DND-41 (cell line): ENCODE data around the gene HMCN2.

Experiments used
- EZH2 ChIP-seq: IDR thresholded peaks from 3 replicates; pipeline ENCODE4 v1.6.1; 2012; ENCODE audit warnings: borderline replicate concordance, low read depth, mild to moderate bottlenecking, moderate library complexity, low read length, inconsistent platforms; ENCODE audit not compliant: severe bottlenecking
- TF ChIP-seq, protein P1 (sequence below): IDR thresholded peaks from 2 replicates; pipeline ENCODE4 v1.5.1; 2012; ENCODE audit warnings: borderline replicate concordance, low read length, moderate library complexity, mild to moderate bottlenecking; ENCODE audit not compliant: poor library complexity, severe bottlenecking; ENCODE audit errors: extremely low read depth

DNA sequence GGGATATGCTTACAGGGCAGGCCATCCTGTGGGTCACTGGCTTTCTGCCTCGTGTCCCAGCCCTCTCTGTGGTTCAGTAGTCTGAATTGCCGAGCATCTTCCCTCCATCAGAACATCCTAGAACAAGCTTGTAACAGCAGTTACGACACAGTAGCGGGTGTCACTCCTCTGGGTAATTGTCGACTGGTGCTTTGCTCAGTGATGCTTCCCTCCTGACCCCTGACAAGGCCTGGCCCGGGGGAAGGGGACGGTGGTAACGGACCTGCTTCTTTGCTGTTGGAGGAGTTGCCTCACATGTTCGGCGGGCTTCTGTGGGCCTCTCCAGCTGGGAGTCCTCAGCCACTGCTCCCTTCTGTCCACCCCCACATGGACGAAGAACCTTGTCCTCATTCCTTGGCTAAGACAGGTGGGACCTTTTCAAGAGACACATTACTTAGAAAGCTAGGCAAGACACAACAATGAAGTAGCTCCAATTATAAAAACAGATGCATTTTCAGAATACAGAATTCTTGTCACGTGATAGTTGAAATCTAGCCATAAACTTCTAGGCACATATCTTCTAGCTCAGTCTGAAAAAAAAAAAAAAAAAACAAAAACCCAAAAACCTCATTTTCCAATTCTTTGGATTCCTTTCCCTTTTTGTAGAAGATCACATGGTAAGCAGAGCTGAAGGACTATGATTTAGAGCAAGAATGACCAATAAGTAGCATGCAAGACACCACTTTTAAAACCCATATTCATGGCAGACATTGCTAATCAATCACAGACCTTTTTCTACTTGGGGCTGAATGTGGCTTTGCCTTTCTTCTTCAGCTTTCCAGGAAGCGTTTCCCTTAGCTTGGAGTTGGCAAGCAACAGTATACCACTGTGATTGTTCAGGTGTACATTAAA, 25.0 kb downstream of the HMCN2 start:
- TF ChIP-seq, protein P1, sequence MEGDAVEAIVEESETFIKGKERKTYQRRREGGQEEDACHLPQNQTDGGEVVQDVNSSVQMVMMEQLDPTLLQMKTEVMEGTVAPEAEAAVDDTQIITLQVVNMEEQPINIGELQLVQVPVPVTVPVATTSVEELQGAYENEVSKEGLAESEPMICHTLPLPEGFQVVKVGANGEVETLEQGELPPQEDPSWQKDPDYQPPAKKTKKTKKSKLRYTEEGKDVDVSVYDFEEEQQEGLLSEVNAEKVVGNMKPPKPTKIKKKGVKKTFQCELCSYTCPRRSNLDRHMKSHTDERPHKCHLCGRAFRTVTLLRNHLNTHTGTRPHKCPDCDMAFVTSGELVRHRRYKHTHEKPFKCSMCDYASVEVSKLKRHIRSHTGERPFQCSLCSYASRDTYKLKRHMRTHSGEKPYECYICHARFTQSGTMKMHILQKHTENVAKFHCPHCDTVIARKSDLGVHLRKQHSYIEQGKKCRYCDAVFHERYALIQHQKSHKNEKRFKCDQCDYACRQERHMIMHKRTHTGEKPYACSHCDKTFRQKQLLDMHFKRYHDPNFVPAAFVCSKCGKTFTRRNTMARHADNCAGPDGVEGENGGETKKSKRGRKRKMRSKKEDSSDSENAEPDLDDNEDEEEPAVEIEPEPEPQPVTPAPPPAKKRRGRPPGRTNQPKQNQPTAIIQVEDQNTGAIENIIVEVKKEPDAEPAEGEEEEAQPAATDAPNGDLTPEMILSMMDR: no peak
- TF ChIP-seq EZH2: no peak
